GM12891 (cell line): ENCODE data around the gene EEF1G.

Source experiments
- DNase-seq: peaks from one replicate; pipeline ENCODE4 v3.0.0; 2011; ENCODE audit warnings: low spot score; ENCODE audit not compliant: insufficient read length
- FAIRE-seq: peaks from 2 replicates; lab custom pipeline; 2011; peaks lifted over from hg19 to GRCh38; lab: Jason Lieb, UNC
- PAX5 ChIP-seq: IDR thresholded peaks from 2 replicates; pipeline ENCODE4 v1.6.1; 2011; ENCODE audit warnings: low read length, moderate library complexity, mild to moderate bottlenecking; ENCODE audit not compliant: insufficient read depth, severe bottlenecking
- POLR2A ChIP-seq: IDR thresholded peaks from 2 replicates; pipeline ENCODE4 v1.6.1; 2011; ENCODE audit warnings: low read depth, low read length, control low read depth
- POLR2AphosphoS5 ChIP-seq: IDR thresholded peaks from 2 replicates; pipeline ENCODE4 v1.6.1; 2011; ENCODE audit warnings: low read depth, low read length, control low read depth
- POU2F2 ChIP-seq: IDR thresholded peaks from 2 replicates; pipeline ENCODE4 v1.6.1; 2011; ENCODE audit warnings: low read depth, mild to moderate bottlenecking, control low read depth, low read length, moderate library complexity
- SPI1 ChIP-seq: IDR thresholded peaks from 2 replicates; pipeline ENCODE4 v1.6.1; 2011; ENCODE audit warnings: low read depth, low read length, control low read depth
- TAF1 ChIP-seq: IDR thresholded peaks from 2 replicates; pipeline ENCODE4 v1.6.1; 2011; ENCODE audit warnings: low read depth, low read length, control low read depth

EEF1G gene

GRCh38 chr11:62542111-62542745 is 31.5 kb downstream of the EEF1G start:
- FAIRE-seq (no peak), DNase-seq (no peak)
- no peak for TF ChIP-seq TAF1
- no peak for TF ChIP-seq POU2F2
- no peak for TF ChIP-seq POLR2AphosphoS5
- no peak for TF ChIP-seq POLR2A
- TF ChIP-seq PAX5: no peak
- TF ChIP-seq SPI1: no peak

GRCh38 chr11:62540804-62541701 is 32.6 kb downstream of the EEF1G start:
- DNase-seq (no peak), FAIRE-seq (peak; percentile 94)
- TF ChIP-seq SPI1: peak; percentile 97
- TF ChIP-seq POU2F2: peak; percentile 68; the same call in 1 of the 2 replicates
- no peak for TF ChIP-seq PAX5

GRCh38 chr11:62539238-62539925 is 34.3 kb downstream of the EEF1G start:
- TF ChIP-seq POLR2AphosphoS5: no peak
- no peak for TF ChIP-seq TAF1
- TF ChIP-seq POU2F2: no peak
- no peak for TF ChIP-seq SPI1
- no peak for TF ChIP-seq PAX5
- TF ChIP-seq POLR2A: no peak
- FAIRE-seq: no peak
- DNase-seq: no peak

GRCh38 chr11:62538470-62539237 is 35.0 kb downstream of the EEF1G start:
- FAIRE-seq (peak; percentile 45), DNase-seq (no peak)
- TF ChIP-seq POLR2AphosphoS5 (no peak), SPI1 (no peak), TAF1 (no peak), PAX5 (no peak), POU2F2 (no peak), POLR2A (no peak)

GRCh38 chr11:62536301-62536957 is 37.3 kb downstream of the EEF1G start:
- TF ChIP-seq POLR2AphosphoS5: no peak
- TF ChIP-seq POLR2A: no peak
- TF ChIP-seq POU2F2: no peak
- TF ChIP-seq PAX5: no peak
- no peak for TF ChIP-seq SPI1
- TF ChIP-seq TAF1: no peak
- no peak for DNase-seq
- FAIRE-seq: no peak

GRCh38 chr11:62535802-62536201 is 37.9 kb downstream of the EEF1G start:
- DNase-seq: no peak
- FAIRE-seq: no peak
- TF ChIP-seq POLR2A (no peak), PAX5 (no peak)

DNA sequence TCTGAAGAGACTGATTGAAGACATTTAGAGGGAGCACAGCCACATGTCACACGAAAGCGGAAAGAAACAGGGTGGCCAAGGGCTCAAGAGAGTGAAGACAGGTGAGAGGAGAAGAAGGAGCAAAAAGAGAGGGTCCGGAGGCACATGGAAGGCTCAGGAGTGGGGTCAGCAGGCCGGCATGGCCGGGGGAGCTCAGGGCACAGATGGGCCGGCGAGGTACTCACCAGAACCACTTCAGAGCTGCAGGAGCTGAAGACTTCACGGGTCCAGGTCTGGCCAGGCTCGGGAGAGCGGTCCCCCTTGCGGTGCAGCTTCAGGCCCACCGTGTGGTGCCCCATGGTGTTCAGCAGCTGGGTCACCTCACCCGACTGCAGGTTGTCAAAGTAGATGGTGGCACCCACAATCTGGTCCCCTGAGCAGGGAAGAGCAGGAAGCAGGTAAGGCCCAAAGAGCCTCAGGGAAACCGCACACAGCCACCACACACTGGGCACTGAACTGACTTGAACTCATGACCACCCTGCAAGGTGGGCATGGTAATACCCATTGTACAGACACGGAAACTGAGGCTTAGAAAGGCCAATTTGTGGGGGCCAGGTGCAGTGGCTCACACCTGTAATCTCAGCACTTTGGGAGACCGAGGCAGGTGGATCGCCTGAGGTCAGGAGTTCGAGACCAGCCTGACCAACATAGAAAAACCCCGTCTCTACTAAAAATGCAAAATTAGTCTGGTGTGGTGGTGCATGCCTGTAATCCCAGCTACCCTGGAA is 38.7 kb downstream of the EEF1G start:
- TF ChIP-seq POLR2A: no peak
- TF ChIP-seq POLR2AphosphoS5: no peak
- no peak for TF ChIP-seq TAF1
- no peak for FAIRE-seq
- DNase-seq: no peak

DNA sequence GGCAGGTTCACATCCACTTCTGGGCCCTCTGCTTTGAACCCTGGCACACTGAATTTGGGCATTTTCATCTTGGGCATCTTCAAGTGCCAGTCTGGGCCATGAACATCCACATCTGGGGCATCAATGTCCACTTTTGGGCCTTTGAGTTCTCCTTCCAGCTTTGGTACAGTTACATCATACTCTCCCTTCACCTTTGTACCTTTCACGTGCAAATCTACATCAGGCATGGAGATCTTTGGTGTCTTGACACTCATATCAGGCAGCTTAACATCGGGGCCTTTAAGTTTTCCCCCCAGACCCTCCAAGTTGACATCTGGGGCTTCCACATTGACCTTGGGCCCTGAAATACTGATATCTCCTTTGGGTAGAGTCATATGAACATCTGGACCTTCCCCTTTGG is 41.6 kb downstream of the EEF1G start:
- no peak for TF ChIP-seq POU2F2
- no peak for TF ChIP-seq POLR2AphosphoS5
- no peak for TF ChIP-seq SPI1
- TF ChIP-seq POLR2A: no peak
- TF ChIP-seq PAX5: no peak
- TF ChIP-seq TAF1: no peak
- FAIRE-seq (no peak), DNase-seq (no peak)

GRCh38 chr11:62516736-62517371 is 56.8 kb downstream of the EEF1G start:
- TF ChIP-seq POLR2A (no peak), POLR2AphosphoS5 (no peak), TAF1 (no peak), SPI1 (no peak), POU2F2 (no peak), PAX5 (no peak)
- no peak for FAIRE-seq
- no peak for DNase-seq
